Measurements from ENCODE around the gene NQO1.
A peak's percentile ranks its signal among the peaks of the same experiment; 100 is the strongest.

The NQO1 gene

GRCh38 chr16:69701452-69701851, 24.9 kb downstream of the NQO1 start:
- Mint-ChIP-seq H3K36me3 (ENCODE audit: low read depth) (peaks cover 41% of the 10 kb centered on the region), H3K27me3 (no peaks in the 10 kb centered on the region), H3K9me3 (no peaks in the 10 kb centered on the region), H3K4me3 (no peak overlapping the region), H3K27ac (peak overlapping the region; percentile 5), H3K4me1 (ENCODE audit: low read depth) (no peaks in the 10 kb centered on the region)

- Mint-ChIP-seq H3K36me3 (ENCODE audit: low read depth) (peaks cover 51% of the 10 kb centered on the region), H3K4me3 (no peak overlapping the region), H3K4me1 (ENCODE audit: low read depth) (no peaks in the 10 kb centered on the region), H3K27ac (no peak overlapping the region), H3K27me3 (no peaks in the 10 kb centered on the region), H3K9me3 (no peaks in the 10 kb centered on the region)
Measured at GRCh38 chr16:69699915-69700314, 26.4 kb downstream of the NQO1 start.

DNA sequence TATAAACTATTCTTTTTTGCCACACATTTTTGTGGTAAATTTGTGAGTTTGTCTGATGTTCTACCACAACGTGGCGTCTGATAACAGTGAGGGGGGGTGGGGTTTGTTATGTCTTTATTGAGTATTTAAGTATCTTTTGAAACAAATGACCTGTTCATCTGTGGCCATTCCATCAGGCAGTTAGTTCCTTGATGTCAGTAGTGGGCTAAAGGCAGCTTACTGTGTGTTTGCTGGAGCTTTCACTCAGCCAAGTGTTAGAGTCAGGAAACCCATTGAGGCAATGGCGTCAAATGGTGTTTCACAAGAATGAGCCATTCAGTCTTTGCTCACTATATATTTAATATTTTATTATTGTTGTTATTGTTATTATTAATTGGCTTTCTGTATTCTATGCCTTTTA, 28.0 kb downstream of the NQO1 start:
- peaks cover 54% of the 10 kb centered on the region for H3K36me3 Mint-ChIP-seq (ENCODE audit: low read depth)
- H3K4me1 Mint-ChIP-seq (ENCODE audit: low read depth), result no peaks in the 10 kb centered on the region
- no peak overlapping the region for H3K27ac Mint-ChIP-seq
- no peaks in the 10 kb centered on the region for H3K9me3 Mint-ChIP-seq
- H3K27me3 Mint-ChIP-seq, result no peaks in the 10 kb centered on the region
- no peak overlapping the region for H3K4me3 Mint-ChIP-seq

DNA sequence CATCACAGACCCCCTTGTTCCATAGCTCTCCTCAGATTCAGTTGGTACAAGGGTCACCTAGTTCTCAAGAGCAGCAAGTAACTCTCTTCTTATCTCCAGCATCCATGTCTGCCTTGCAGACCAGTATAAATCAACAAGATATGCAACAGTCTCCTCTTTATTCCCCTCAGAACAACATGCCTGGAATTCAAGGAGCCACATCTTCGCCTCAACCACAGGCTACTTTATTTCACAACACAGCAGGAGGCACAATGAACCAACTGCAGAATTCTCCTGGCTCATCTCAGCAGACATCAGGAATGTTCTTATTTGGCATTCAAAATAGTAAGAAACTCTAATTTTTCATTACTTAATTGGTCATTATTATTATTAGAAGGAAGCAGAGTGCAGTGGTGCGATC, 32.4 kb downstream of the NQO1 start:
- no peak overlapping the region for H3K27ac Mint-ChIP-seq
- no peak overlapping the region for H3K4me3 Mint-ChIP-seq
- no peaks in the 10 kb centered on the region for H3K9me3 Mint-ChIP-seq
- no peaks in the 10 kb centered on the region for H3K27me3 Mint-ChIP-seq
- peaks cover 7% of the 10 kb centered on the region for H3K4me1 Mint-ChIP-seq (ENCODE audit: low read depth)
- peaks cover 73% of the 10 kb centered on the region for H3K36me3 Mint-ChIP-seq (ENCODE audit: low read depth)

- Mint-ChIP-seq H3K27me3 (no peaks in the 10 kb centered on the region), H3K4me3 (no peak overlapping the region), H3K27ac (peak overlapping the region; percentile 23), H3K36me3 (ENCODE audit: low read depth) (peaks cover 73% of the 10 kb centered on the region), H3K4me1 (ENCODE audit: low read depth) (peaks cover 7% of the 10 kb centered on the region), H3K9me3 (no peaks in the 10 kb centered on the region)
Measured at GRCh38 chr16:69691980-69692911, 34.1 kb downstream of the NQO1 start.

- H3K27ac Mint-ChIP-seq, result no peak overlapping the region
- peaks cover 7% of the 10 kb centered on the region for H3K4me1 Mint-ChIP-seq (ENCODE audit: low read depth)
- no peak overlapping the region for H3K4me3 Mint-ChIP-seq
- H3K27me3 Mint-ChIP-seq, result no peaks in the 10 kb centered on the region
- H3K9me3 Mint-ChIP-seq, result no peaks in the 10 kb centered on the region
- H3K36me3 Mint-ChIP-seq (ENCODE audit: low read depth), result peaks cover 60% of the 10 kb centered on the region
Measured at GRCh38 chr16:69688589-69688988, 37.8 kb downstream of the NQO1 start.

- H3K36me3 Mint-ChIP-seq (ENCODE audit: low read depth), result peaks cover 53% of the 10 kb centered on the region
- H3K4me1 Mint-ChIP-seq (ENCODE audit: low read depth), result no peaks in the 10 kb centered on the region
Measured at GRCh38 chr16:69680358-69680757, 46.0 kb downstream of the NQO1 start.

DNA sequence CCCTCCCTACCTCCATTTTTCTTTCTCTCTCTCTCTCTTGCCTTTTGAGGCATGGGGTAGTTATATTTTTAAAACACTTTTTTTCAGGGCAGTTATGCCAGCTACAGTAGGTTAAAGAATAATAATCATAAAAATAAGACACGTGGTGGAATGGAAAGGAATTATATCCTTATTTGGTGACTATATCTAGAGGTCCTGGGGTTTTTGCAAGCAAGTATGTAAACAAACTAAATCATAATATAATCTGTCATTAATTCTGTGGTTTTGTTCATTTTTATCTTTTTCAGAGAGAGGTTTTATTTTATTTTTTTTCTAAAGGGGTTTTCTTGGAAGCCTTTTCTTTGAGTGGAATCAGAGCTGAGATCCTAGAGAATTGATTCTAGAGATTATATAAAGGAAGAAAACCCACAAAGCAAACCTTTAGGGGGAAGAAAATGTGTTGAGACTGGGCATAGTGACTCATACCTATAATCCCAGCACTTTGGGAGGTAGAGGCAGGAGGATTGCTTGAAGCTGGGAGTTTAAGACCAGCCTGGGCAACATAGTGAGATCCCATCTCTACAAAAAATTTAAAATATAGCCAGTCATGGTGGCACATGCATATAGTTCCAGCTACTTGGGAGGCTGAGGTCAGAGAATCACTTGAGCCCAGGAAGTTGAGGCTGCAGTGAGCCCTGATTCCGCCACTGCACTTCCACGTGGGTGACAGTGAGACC, 53.2 kb downstream of the NQO1 start:
- Mint-ChIP-seq H3K4me3 (no peak overlapping the region), H3K27me3 (no peaks in the 10 kb centered on the region), H3K27ac (no peak overlapping the region), H3K9me3 (no peaks in the 10 kb centered on the region), H3K36me3 (ENCODE audit: low read depth) (peaks cover 68% of the 10 kb centered on the region), H3K4me1 (ENCODE audit: low read depth) (no peaks in the 10 kb centered on the region)

More at GRCh38 chr16:69680358-69680757, 46.0 kb downstream of the NQO1 start:
- Mint-ChIP-seq H3K9me3 (no peaks in the 10 kb centered on the region), H3K4me3 (no peak overlapping the region), H3K27me3 (no peaks in the 10 kb centered on the region), H3K27ac (no peak overlapping the region)

DNA sequence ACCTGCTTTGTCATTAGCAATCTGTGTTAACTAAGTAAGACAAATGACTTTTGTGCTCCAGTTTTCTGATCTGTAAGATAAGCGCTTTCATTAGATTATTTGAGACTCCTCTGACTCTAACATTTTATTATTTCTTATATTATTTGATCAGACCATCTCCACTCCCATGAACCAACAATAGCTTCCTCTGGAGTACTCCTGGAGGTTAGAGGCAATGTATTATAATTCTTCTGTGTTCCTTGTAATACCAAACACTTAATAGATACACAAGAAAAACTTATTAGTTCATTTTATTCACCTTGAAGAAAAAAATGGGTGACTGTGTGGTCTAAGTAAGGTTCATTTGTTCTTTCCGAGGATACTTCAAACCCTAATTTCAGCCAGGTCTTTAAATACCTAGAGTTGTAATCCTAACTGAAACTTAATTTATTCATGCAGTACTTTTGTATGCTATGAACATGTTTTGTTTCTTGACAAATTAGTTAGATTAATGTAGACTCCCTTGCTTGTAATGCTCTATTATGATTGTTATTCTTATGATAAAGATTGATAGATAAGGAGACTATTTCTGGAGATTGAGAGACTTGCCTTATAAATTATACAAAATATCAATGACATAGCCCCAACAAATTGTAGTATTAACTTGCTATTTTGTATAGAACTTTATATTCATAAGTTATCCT, 53.9 kb downstream of the NQO1 start:
- Mint-ChIP-seq H3K27me3 (no peaks in the 10 kb centered on the region), H3K4me1 (ENCODE audit: low read depth) (no peaks in the 10 kb centered on the region), H3K4me3 (no peak overlapping the region), H3K9me3 (no peaks in the 10 kb centered on the region), H3K36me3 (ENCODE audit: low read depth) (peaks cover 68% of the 10 kb centered on the region), H3K27ac (no peak overlapping the region)

DNA sequence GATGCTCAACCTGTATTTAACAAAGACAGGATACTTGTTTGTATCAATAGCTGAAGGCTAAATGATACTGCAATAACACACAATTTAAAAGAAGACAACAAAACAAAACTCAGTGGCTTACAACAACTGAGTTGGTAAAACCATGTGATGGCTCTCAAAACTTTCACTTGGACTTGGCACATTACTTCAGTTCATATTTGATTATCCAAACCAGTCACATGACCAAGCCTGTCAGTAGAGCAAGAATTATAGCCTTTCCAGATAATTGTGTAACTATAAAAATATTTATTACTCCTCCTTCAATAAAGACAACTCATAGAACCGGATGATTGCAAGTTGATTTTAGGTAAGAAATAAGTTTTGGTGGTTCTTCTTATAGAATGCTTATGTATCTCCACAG, 56.8 kb downstream of the NQO1 start:
- Mint-ChIP-seq H3K9me3 (no peaks in the 10 kb centered on the region), H3K4me3 (no peak overlapping the region), H3K36me3 (ENCODE audit: low read depth) (peaks cover 44% of the 10 kb centered on the region), H3K27ac (no peak overlapping the region), H3K27me3 (no peaks in the 10 kb centered on the region), H3K4me1 (ENCODE audit: low read depth) (no peaks in the 10 kb centered on the region)

DNA sequence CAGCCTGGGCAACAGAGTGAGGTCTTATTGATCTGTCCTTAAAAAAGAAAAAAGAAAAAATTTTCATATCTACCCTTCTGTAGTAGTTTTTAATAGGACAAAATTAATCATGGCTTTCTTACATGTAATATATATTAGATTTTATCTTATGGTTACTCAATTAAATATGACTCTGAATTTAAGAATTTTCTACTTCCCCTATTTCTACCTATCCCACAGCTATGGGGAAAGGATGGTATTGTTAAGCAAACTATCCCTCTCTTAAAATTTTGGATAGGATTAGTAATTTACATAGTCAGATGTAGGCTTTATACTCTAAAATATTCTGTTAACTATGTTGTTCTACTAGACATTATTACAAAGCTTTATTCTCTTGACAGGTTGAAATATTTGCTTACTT, 62.5 kb downstream of the NQO1 start:
- H3K36me3 Mint-ChIP-seq (ENCODE audit: low read depth), result peaks cover 47% of the 10 kb centered on the region
- no peak overlapping the region for H3K27ac Mint-ChIP-seq
- H3K27me3 Mint-ChIP-seq, result no peaks in the 10 kb centered on the region
- H3K4me1 Mint-ChIP-seq (ENCODE audit: low read depth), result no peaks in the 10 kb centered on the region
- no peaks in the 10 kb centered on the region for H3K9me3 Mint-ChIP-seq
- no peak overlapping the region for H3K4me3 Mint-ChIP-seq

DNA sequence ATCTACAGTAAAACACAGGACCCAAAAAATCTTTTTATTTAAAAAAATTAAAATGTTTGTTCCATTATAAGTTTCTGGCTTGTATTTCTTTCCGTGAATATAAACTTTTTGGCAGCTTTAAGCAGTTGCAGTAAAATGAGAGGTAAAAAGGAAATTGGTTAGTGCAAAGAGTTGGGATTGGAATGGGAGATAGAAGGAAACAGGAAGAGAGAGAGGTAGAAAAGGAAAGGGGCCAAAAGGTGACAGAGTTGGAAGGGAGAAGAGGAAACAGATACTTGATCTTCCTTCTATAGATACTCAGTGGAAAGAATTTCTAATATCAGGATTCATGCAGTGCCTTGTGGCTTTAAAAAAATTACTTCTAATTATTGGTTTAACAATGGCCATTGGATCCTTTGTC, 63.5 kb downstream of the NQO1 start:
- H3K9me3 Mint-ChIP-seq, result no peaks in the 10 kb centered on the region
- no peaks in the 10 kb centered on the region for H3K27me3 Mint-ChIP-seq
- no peaks in the 10 kb centered on the region for H3K4me1 Mint-ChIP-seq (ENCODE audit: low read depth)
- no peak overlapping the region for H3K27ac Mint-ChIP-seq
- H3K4me3 Mint-ChIP-seq, result no peak overlapping the region
- H3K36me3 Mint-ChIP-seq (ENCODE audit: low read depth), result peaks cover 46% of the 10 kb centered on the region

DNA sequence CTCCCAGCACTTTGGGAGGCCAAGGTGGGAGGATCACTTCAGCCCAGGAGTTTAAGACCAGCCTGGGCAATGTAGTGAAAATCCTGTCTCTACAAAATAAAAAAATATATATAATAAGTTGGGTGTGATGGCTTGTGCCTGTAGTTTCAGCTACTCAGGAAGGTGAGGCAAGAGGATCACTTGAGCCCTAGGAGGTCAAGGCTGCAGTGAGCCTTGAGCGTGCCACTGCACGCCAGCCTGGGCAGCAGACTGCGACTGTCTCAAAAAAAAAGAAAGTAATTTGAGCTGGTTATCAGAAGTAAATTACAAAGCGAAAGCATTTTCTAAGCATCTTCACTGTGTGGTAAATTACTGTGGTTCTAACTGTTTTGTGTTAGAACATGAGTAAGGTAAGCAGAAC, 66.2 kb downstream of the NQO1 start:
- Mint-ChIP-seq H3K27ac (no peak overlapping the region), H3K4me1 (ENCODE audit: low read depth) (no peaks in the 10 kb centered on the region), H3K4me3 (no peak overlapping the region), H3K27me3 (no peaks in the 10 kb centered on the region), H3K9me3 (no peaks in the 10 kb centered on the region), H3K36me3 (ENCODE audit: low read depth) (peaks cover 58% of the 10 kb centered on the region)

Measured in stimulated activated naive CD8-positive, alpha-beta T cell treated with anti-CD3 and anti-CD28 coated beads, Interleukin-15, Interleukin-2, amounts not matched to agents 100 ng/mL and 50 ng/mL, for 24 hours (primary cell).